Stimulated activated CD4-positive, alpha-beta T cell treated with anti-CD3 and anti-CD28 coated beads, Interleukin-15, amount 100 ng/mL, for 48 hours (primary cell): ENCODE results near the gene LNPEP.
A peak's percentile ranks its signal among the peaks of the same experiment; 100 is the strongest.

ENCODE experiments used
- DNase-seq, 2 donors: peaks; one replicate each; pipeline ENCODE4 v3.0.0-alpha.2; 2020; ENCODE audit warnings: low read depth in 2 of 2

LNPEP gene

DNA sequence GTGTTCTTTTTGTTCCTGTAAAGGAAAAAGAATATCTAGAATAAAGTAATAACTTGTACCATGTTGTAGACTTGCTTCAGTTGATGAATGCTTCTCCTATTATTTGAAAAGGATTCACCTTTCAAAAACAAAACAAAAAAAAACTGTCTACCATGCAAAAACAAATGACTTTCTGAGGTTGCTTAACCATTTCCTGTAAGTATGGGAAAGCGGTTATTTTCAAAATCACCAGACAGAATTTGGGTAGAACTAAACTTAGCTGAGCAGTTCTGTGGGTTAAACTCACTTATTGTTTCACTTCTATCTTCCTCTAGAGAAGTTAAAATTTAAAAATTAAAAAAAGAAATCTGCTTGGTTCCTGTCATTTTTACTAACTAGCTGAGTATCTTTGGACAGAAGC is 25.2 kb downstream of the LNPEP start:
- DNase-seq = no peak

DNA sequence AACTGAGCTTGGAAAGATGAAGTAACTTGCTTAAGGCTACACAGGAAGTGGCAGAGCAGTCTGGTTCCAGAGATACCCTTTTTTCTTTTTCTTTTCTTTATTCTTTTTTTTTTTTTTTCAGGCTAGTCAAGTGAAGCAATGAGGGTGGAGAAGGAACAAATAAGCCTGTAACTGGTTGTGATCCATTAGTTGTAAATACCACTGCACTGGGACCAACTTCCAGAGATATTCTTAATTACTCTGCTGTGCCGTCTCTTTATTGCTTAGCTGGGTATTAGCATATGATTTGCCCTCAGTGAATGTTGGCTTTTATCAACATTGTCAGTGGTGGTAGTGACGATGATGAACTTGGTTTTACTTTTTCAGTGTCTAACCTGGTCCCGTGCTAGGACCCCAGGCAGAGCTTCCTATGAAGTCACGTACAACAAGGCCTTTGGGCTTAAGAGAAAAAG is 26.7 kb downstream of the LNPEP start:
- DNase-seq = no peak

DNA sequence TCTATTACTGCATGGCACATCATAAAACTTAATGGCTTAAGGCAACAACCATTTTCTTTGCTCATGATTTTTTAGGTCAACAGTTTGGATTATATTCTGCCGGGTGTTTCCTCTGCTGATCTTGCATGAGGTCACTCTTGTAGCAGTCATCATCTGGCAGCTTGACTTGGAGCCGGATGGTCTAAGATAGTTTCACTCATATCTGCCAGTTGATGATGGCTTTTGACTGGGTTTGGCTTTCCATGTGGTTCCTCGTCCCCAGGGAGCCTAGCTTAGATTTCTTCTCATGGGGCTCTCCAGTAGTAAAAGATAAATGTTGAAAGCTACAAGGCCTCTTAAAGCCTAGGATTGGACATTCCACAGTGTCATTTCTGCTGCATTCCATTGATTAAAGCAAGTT is 27.4 kb downstream of the LNPEP start:
- peak in 1 of 2 donors; percentile 10 for DNase-seq

DNA sequence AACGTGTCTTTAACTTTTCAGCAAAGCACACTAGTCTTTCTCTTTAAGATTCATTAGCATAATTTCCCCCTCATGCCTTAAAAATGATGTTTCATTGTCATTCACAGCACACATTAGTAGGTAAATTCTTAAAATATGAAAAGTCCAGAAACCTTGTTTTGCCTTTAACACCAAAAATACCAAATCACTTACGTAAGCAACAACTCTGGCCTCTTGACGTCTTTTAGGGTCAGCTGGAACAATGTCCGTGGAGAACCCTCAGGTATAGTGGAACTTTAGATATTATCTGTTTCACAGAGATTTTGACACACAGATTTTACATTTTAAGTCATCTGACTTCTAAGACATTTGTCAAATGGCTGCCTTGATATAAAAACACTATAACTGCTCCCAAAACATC is 30.9 kb downstream of the LNPEP start:
- no peak for DNase-seq

DNA sequence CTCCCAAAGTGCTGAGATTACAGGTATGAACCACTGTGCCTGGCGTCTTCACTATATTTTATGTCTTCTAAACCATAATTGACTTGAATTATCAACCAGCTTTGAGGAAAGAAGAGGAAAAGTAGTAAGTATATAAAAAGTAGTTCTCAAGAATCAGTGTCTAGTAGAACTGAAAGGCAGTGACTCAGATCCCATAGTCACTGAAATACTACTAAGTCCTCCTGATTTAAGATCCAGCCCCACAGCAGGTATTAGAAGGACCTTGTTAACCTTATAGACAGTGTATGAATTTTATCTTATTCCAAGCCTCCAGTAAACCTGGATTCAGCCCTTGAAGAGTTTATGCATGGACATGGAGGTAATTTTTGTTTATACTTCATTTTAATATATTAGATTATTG is 31.5 kb downstream of the LNPEP start:
- DNase-seq = no peak

DNA sequence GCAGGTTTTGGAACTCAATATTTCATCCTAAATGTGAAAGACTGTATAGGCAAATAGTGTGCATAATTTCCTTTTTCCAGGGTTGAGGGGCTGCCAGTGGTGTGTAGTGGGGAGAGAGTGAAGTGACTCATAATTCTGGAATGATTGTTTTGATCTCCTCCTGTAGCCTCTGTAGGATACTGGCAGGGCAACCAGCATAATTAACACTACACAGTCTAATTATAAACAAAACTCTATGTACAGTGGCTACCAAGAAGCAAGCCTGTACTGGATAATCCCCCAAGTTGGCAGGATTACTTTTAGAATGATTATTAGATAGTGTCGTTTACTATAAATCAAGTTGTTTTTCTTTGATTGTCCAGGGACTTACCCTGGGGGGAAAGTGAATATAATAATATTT is 32.2 kb downstream of the LNPEP start:
- no peak for DNase-seq

DNA sequence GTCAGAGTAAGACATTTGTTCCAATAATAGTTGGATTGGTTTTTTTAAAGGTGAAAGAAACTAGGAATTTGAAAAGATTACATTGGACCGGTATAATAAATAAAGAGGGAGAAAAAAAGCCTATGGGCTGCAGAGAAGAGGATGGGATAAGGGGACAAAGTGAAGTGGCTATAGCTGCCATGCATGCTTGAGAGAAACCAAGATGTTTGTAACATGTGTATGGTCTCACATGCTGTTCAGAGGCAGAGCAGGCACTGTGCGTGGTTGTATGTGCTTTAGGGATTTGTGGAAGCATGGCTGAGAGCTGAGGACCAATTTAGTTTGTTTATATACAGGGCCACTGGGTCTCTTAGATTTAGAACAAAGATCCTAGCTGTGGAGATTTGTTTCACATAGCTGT is 32.7 kb downstream of the LNPEP start:
- no peak for DNase-seq

DNA sequence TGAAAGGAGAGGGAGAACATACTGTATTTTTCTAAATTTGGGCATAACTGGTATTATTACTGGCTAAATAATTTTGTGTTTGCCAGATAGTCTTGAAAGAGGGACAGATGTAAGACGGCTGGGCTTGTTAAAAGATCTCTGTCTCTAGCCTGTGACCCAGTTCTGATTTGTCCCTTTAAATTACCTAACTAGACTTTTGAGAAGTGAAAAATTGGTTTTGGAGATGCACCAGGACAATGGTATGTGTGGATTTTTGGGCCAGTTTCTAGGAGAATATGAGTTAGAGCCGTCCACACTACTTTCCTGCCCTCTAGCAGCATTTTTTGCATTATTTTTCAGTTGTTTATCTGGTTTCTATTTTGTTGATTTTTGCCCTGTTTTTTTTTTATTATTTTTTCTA is 33.5 kb downstream of the LNPEP start:
- DNase-seq = no peak

DNA sequence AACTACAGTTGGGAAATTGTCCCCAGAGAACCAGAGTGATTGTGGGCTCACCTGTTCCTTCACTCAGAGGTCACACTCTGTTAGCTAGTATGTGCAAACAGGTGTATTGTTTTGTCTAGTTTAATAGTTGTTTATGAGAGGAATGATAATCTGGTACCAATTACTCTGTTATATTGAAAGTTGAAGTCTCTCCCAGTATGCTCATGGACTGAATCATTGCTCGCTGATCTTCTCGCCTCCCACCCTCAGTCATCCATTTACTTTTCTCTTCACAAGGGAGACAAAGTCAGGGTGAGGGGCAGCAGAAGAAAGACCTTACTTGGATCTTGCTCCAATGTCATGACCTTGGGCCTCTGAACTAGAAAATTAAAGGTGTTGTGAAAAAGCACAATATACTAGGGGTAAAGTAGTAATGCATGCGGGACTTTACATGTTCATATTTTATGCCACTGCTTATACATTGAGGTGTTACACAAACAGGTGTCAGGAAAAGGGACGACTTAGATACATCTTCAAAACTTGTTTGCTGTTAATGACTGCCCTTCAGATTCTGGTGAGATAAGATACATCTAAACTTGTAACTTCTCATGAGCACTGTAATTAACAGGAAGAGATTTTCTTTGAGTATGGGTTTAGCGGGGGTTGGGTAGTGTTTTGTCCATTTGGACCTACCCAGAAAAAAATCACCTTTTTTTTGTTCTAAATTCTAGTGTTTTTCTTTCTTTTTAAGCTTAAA is 36.9 kb downstream of the LNPEP start:
- DNase-seq = no peak

DNA sequence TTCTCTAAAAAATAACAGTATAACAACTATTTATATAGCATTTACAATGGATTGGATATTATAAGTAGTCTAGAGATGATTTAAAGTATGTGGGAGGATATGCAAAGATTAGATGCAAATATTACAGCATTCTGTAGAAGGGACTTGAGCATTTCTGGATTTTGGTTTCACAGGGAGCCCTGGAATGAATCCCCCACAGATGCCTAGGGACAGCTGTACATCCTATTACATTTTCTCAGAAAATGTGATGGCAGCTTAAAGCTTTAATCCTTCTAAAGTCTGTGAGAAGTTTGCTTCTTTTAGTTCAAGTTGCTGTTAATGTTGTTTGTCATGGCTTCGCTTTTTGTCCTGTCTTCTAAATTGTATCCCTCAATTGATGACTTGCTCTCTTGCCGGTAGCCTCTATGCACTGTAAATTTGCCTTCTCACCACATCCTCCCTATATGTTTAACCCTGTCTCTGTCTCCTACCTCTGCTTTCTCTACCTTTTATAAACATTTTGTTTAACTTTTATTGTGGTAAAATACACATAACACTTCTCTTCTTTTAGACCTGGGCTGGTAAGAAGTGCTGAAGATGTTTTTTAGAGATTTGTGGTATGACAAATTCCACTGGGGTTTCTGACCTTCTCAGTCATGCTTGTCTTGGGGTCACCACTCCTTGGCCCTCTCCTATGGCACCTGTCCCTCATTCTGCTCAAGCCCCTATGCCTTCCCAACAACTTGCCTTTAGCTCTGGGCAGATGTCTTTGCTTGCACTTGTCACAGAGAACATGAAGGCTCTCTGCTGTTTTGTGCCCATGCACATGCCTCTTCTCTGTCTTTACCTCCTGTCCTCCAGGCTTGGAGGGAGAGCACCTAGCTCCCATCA is 37.9 kb downstream of the LNPEP start:
- no peak for DNase-seq

DNA sequence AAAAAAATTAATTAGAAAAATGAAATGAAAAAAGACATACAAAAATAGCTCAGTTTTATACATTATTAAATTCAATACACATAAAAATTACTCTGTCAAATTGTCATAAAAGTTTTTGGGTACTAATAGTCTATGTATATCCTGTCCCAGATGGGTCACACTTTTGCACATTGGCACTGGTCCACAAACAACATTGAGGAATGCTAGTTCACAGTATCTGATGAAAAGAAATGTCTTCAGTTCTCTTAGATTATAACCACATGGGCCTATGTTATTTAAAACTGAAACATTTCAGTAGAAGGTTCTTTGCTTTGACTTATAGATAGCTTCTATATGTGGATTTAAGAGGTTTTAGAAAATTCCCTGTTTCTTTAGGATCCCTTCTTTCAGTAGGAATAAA is 39.8 kb downstream of the LNPEP start:
- DNase-seq = no peak

DNA sequence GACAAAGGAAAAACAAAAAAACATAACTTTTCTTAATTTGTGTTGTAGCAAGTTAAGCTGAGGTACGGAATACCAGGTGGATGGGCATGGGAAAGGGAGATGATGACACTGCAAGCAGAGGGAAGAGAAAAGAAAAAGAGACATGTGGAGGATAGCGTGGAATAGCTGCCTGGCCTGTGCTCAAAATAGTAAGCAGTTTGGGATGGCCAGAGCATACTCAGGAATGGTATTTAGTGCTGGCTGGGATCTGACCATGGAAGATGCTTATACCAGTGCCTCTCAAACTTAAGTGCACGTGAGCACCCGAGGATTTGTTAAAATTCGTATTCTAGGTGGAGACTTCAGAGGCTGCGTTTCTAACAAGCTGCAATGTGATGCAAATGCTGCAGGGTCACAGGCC is 41.3 kb downstream of the LNPEP start:
- no peak for DNase-seq

DNA sequence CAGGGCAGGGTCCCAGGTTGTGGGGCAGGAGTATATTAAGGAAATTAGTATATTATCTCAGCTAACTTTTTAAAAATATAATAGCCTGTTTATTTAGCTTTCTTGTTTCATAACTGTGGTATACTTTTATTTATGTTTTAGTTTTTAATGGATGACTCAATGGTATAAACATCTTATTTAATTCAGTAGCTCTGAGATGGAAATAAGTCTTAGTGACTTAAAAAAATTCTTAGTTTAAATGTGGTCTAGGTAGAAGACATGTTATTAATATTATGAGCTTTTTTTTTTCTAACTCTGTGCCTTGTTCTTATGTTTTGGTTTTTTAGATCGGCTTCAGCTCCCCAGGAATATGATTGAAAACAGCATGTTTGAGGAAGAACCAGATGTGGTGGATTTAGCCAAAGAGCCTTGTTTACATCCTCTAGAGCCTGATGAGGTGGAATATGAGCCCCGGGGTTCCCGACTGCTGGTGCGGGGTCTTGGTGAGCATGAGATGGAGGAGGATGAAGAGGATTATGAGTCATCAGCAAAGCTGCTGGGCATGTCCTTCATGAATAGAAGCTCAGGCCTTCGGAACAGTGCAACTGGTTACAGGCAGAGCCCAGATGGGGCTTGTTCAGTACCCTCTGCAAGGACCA is 43.1 kb downstream of the LNPEP start:
- no peak for DNase-seq

DNA sequence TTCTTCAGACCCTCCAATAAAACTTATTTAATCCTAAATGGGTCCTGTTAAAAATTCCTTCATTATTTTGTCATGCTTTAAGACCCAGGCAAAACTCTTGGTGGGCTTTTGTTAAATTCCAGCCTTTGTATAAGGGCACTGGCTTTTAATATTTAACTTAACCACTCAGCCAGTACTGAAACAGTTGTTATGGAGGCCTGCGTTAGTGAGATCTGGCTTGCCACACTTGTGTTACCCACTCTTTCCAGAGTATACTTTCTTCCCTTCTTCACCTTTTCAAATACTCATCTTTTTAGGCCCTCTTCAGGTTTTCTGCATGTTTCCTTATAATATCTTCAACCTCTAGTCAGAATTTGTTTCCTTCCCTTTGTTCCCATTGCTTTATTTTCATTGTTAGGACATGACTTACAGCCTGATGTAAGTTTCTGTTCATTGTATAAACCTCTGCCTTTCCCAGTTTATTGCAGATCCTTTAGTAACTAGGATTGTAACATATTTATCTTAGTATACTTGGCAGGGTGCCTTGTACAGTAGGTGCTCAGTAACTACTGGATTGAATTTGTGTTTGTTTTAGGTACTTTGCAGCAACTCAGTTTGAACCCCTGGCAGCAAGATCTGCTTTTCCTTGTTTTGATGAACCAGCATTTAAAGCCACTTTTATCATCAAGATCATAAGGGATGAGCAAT is 48.8 kb downstream of the LNPEP start:
- no peak for DNase-seq

DNA sequence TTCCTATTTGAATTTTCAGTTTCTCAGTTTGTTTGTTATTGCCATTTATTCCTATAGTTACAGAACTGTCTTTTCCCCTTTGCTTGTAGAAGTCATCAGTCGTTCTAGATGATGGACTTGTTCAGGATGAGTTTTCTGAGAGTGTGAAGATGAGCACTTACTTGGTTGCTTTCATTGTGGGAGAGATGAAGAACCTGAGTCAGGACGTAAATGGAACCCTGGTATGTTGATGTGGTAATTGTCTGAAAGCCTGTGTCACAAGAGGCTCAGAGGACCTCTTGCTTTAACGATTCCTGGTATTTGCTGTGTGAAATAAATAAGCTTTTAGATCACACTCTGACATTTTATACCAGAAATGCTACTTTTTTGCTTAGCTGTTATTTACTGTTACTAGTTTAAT is 50.6 kb downstream of the LNPEP start:
- no peak for DNase-seq

DNA sequence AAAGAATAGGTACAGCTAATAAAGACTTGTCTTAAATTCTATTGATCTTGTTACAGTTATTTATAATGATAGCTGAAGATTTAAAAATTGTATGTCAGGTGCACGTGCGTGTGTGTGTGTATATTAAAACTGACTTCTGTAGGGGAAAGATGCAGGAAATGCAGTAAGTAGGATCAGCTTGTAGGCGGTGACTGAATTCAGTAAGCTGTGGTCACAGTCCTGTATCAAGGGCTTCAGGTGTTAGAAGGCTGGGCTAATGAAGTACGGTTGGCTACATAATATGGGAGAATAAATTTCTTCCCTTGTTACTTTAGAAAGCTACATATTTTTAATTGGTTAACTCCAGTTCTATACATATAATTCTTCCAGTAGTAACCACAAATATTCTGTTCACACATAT is 54.2 kb downstream of the LNPEP start:
- DNase-seq = no peak

DNA sequence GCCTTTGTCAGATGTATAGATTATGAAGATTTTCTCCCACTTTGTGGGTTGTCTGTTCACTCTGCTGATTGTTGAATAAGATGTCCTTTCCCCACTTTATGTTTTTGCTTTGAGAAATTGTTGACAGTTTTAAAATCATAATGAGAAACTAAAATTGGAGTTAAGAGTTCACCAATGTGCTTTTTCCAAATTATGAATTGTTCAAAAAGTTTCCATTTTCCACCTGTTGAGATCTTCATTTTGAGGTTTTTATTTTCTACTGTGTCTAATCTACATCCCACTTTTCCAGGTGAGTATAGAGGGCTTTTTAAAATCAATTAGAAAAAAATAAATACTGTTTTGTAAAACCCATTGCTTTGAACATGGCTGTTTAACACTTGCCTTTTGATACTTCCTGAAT is 55.8 kb downstream of the LNPEP start:
- no peak for DNase-seq

DNA sequence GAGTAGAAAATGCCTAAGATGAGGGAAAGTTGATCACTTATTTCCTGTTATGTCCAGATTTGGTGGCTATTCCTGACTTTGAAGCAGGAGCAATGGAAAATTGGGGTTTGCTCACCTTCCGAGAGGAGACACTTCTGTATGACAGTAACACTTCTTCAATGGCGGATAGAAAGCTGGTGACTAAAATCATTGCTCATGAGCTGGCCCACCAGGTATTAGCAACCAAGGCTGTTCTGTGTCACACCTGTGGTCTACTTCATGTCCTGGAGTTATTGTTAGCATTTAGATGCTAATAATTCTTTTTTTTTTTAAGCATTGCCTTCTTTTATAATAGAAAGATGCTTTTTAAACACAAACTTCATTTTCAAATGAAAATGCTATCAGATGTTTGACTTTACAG is 57.9 kb downstream of the LNPEP start:
- no peak for DNase-seq

DNA sequence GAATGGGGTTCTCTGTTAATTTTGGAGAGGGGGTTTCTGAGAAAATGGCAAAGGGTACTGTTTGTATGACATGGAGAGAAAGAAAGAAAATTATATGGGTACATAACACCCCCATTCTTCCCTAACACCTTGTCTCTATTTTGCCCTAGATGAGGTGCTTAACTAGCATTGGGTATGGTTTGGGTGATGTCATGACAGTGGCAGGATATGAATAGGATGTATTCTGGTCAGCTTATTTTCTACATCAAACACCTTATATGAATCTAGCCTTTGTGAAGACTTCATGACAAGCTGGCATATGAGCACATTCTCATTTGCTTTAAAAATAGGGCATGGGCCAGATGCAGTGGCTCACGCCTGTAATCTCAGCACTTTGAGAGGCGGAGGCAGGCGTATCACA is 58.6 kb downstream of the LNPEP start:
- DNase-seq = no peak

DNA sequence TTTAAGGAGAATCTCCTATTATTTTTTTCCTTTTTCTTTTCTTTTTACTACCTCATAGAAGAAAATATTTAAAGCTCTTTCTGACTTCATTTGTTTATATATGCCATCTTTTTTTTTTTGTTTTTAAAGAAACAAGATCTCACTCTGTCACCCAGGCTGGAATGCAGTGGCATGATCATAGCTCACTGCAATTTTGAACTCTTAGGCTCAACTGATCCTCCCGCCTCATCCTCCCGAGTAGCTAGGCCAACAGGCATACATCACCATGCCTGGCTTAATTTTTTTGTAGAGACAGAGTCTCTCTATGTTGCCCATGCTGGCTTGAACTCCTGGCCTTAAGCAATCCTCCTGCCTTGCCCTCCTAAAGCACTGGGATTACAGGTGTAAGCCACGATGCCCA is 59.5 kb downstream of the LNPEP start:
- DNase-seq = no peak

DNA sequence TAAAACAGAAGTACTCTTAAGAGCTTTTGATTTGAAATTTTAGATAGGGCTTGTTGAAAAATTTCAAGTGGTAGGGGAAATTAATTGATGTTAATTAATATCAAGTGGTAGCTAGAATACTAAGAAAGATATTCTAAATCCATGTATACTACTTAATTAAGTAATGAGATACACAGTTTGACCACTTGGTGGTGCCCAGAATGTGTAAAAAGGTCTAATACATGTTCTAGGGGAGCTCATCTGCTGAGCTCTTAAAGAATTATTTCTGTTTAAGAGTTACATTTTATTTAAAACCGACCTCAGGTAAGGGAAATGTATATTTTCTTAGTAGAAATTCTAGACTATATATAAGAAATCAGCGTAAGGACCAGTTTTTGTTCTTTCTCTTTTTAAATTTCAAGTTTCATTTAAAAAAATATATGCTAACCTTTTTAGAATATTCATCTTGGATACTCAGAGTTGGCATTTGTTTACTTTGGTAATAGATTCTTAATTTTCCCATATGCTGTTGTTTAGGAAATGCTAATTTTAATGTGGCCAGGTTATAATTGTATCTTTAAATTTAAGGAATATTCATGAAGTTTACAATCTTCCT is 61.5 kb downstream of the LNPEP start:
- DNase-seq = no peak

DNA sequence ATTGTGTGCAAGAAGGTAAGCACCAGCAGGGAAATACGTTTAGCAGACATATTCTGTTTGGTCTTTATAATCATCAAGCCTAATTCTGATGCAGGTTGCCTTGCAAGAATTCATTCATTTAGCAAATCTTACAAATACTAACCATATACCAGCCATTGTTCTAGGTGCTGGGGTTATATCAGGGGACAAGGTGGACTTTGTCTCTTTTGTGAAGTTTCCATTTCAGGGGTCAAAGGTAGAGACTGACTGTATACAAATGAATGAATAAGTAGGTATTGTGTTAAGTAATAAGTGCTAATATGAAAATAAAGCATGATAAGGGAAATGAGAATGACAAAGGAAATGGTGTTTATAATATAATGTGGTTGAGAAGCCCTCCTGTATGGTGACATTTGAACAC is 64.0 kb downstream of the LNPEP start:
- DNase-seq = no peak
